Measurements from ENCODE around the gene GDPGP1.

GDPGP1 gene

GRCh38 chr15:90205050-90205848 is 28.8 kb upstream of the GDPGP1 start:
- DNase-seq = no peak

DNA sequence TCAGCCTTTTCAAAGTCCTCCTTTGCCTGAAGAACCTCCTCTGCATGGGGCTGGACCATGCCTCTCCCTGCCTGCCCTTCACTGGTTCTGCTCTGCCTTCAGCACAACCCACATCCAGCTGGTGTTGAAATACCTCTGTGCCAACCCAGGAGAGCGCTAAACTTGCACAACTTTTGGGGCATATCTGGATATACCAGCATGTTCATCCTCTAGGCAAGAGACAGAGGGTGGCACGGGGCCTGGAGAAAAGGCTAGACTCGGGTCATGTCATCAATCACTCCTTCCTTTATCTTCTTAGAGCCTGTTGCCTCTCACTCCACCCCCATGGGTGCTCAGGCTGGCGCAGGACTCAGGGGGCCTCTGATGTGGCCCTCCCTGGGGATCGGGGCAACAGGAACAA is 28.1 kb upstream of the GDPGP1 start:
- DNase-seq = no peak

DNA sequence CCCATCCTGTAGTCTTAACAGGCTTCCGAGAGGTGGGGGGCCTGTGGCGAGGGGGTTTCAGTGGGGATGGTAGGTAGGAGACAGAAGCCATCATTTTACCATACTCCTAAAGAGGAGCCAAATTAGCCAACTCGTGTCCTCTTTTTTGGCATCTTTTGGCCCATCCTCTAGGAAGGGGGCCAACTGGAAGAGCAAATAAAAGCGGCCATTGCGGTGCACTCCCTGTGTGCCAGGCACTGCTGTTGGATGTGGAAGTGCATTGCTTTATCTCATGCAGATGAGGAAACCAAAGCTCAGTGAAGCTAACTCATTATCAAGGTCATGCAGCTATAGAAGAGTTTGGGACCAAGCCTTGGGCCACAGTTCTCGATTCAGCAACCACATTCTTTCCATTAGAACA is 26.8 kb upstream of the GDPGP1 start:
- no peak for DNase-seq

DNA sequence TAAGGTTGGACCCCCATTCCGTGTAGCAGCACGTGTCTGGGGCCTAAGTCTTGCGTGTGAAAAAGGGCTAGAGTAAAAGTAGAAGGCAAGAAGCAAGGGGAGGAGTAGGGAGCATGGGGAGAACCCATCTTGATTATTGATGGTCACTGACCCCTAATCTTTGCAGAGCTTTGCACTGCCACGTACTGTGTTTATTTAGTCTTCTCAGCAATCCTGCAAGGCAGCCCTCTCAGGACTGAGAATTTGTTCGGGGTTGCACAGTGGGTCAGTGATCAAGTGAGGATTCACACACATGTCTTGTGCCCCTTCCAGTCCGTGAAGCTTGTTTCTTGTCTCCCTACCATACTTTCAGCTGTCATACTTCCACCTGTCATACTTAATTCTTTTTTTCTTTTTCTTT is 25.7 kb upstream of the GDPGP1 start:
- no peak for DNase-seq

- DNase-seq = no peak
Observed at GRCh38 chr15:90209591-90209990, 24.4 kb upstream of the GDPGP1 start.

DNA sequence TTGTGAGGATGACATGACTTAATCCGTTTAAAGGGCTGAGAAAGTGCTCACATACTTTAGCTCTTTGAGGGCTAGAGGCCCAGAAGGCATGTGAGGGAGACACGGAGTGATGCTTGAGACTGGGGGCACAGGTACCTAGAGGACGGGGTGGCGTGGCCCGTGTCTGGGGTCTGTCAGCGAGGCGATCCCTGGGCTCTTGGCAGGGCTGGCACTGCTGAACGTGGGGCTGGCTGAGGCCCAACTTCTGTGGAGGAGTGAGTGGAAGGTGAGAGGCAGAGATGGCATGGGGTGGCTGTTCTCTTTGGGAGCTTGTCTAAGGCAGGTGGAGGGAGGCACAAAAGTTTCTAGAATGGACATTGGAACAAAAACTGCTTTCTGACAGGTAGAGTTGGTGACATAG is 23.4 kb upstream of the GDPGP1 start:
- no peak for DNase-seq

DNA sequence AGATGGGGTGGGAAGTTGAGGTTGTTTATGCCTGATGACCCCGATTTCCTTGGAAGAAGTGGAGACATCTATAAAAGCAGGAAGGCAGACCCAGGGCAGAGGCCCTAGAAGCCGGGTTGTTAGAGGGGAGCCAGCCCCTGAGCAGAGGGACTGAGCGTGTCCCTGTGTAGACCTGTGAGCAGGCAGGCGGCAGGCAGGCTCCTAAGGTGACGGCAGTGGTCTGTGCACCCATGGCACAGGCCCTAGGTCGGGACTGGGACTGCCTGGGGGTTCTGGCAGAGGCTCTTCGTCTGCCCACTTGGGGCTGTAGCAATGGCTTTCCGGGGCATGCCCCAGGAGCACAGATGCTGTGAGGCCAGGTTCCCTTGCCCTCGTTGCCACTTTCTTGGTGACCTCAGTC is 23.0 kb upstream of the GDPGP1 start:
- DNase-seq = no peak

GRCh38 chr15:90211440-90212143 is 22.4 kb upstream of the GDPGP1 start:
- no peak for DNase-seq

- DNase-seq = no peak
Observed at GRCh38 chr15:90212221-90213098, 21.5 kb upstream of the GDPGP1 start.

DNA sequence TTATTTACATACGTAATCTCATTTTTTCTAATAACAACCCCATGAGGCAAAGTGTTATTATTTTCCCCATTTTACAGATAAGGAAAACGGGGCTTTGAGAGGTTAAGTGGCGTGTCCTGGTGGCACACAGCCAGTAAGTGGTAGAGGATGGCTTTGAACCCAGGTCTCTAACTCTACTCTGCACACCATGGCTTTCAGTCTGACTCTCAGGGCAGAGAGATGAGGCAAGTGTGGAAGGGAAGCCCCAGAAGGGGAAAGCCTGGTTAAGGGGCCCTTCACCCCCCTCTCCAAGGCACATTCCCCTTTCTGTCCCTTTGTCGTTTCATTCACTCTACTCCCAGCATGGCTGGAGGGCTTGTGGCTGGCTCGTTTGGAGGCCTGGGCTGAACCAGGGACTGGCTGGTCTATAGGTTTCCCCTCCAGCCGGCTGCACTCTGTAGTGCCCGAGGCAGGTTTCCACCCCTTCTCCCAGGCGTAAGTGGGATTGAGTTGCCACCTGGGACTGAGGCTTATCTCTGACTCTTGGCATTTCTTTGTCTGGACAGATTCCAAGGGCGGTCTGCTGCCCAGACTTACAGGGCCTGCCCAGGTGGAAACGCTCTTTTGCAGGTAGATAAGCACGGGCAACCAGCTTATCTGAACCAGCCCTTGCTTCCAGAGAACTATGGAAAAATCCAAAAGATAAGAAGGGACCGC is 20.7 kb upstream of the GDPGP1 start:
- DNase-seq = no peak

DNA sequence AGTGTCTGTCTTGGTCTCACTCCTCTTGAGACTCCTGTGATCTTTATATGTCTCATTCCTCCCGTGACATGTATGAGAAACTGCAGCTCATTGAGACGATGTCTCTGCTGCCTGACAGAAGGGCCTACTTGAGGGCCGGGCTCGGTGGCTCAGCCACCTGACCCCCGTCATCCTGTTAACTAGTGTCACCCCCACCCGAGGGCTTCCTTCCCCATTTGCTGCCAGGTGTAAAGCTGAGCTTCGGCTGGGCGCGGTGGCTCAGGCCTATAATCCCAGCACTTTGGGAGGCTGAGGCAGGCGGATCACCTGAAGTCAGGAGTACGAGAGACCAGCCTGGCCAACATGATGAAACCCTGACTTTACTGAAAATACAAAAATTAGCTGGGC is 20.2 kb upstream of the GDPGP1 start:
- DNase-seq = no peak

- DNase-seq = no peak
Observed at GRCh38 chr15:90214553-90215196, 19.3 kb upstream of the GDPGP1 start.

- no peak for DNase-seq
Observed at GRCh38 chr15:90217671-90218394, 16.2 kb upstream of the GDPGP1 start.

DNA sequence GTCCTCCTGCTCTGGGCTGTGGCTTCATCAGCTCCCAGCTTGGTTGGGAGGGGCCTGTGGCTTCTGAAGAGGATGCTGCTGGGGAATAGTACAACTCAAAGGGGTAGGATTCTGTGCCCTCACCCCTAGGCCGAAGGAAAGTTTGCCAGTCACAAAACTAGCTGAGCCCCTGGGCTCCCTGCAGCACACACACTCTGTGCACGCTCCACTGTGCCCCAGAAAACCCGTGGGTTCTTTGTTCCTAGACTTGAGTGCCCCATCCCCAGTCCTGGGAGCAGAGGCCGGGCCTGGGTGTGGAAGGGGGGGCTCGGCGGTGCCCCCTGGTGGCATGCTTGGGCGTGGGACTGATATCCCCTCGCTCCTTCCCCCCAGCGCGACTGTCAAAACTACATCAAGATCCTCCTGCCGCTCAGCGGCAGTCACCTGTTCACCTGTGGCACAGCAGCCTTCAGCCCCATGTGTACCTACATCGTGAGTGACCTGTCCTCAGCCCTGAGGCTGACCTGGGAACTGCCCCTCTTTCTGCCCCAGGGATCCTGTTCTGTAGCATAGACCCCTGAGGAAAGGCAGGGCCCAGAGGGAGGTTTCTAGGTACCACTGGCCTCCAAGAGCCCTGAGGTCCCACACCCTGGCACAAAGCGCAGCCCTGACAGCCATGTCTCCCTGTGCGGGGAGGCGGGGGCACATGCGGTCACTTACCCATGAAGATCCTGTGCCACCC is 14.4 kb upstream of the GDPGP1 start:
- no peak for DNase-seq

GRCh38 chr15:90221246-90221900 is 12.6 kb upstream of the GDPGP1 start:
- DNase-seq = peak; percentile 16

GRCh38 chr15:90222547-90222946 is 11.5 kb upstream of the GDPGP1 start:
- no peak for DNase-seq

DNA sequence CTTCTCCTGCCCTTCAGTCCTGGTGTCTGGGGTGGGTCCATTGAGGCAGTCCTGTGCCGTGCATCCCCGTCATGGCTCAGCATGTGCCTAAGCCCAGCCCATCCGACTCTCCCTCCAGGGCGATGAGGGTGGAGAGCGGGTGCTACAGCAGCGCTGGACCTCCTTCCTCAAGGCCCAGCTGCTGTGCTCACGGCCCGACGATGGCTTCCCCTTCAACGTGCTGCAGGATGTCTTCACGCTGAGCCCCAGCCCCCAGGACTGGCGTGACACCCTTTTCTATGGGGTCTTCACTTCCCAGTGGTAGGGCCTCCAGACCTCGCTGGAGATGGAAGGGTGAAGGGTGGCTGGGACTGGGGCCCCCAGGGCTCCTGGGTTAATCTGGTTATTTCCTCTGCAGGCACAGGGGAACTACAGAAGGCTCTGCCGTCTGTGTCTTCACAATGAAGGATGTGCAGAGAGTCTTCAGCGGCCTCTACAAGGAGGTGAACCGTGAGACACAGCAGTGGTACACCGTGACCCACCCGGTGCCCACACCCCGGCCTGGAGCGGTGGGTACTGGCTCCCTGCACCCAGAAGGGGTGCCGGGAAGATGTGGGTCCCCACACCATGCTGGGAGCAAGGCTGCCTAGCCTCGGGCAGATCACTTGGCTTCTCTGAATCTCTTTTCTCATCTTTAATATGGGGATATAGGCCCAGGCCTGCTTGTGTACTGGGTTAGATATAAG is 10.4 kb upstream of the GDPGP1 start:
- no peak for DNase-seq

DNA sequence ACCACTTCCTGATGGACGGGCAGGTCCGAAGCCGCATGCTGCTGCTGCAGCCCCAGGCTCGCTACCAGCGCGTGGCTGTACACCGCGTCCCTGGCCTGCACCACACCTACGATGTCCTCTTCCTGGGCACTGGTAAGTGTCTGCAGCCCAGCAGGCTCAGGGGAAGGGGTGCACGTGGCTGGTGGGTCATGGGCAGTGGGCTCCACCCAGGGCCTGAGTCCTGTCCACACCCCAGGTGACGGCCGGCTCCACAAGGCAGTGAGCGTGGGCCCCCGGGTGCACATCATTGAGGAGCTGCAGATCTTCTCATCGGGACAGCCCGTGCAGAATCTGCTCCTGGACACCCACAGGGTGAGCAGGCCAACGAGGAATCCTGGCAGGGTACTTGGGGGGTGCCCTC is 9.0 kb upstream of the GDPGP1 start:
- DNase-seq = no peak

GRCh38 chr15:90225504-90226234 is 8.3 kb upstream of the GDPGP1 start:
- peak; percentile 71 for DNase-seq
